ENCODE results near the gene ANO10. TPM values are rescaled to one million over a fixed set of nuclear protein-coding genes. Genes with fewer than 3 reads are reported as not detected.

Gene ANO10
- total RNA-seq, 4 donors from 2014 or later, result 20.9 to 70.5 (median 48.0) TPM

GRCh38 chr3:43340403-43340802 is 281.4 kb downstream of the ANO10 start:
- Histone ChIP-seq H3K4me3 (no peak overlapping the region), H3K27me3 (no peaks in the 10 kb centered on the region), H3K4me1 (peaks cover 0 to 10% (median 2%) of the 10 kb centered on the region in 4 donors), H3K27ac (no peak overlapping the region), H3K36me3 (peaks cover 0 to 83% (median 36%) of the 10 kb centered on the region in 4 donors), H3K9me3 (peaks cover 34 to 40% of the 10 kb centered on the region in 2 donors)
- no peak for DNase-seq
- TF ChIP-seq POLR2A (IDR thresholded peaks at IDR 0.05), result no peak
- no peak for TF ChIP-seq POLR2AphosphoS5 (IDR thresholded peaks at IDR 0.05)
- no peak for TF ChIP-seq EP300 (IDR thresholded peaks at IDR 0.05; ENCODE audit: low read depth)
- 96 to 97% methylated on average over 7 of the region's 7 CpGs for WGBS, 2 donors (ENCODE audit: low coverage in 1 of 2)
- in situ Hi-C loops (cut with MboI; ENCODE audit: low pct_ligation_motif_present in 1 of 4, low pct_unique_long_range_greater_than_20kb in 1 of 4, low sequenced_read_pairs in 3 of 4) (no loop called here), intact Hi-C loops (cut with DNase I; ENCODE audit: low total_unique reads) (no loop called here)

- intact Hi-C loops (cut with DNase I; ENCODE audit: low total_unique reads), result no loop called here
These were observed 283.5 kb downstream of the ANO10 start for GRCh38 chr3:43338295-43338694.

GRCh38 chr3:43335799-43336198 is 286.0 kb downstream of the ANO10 start:
- TF ChIP-seq POLR2AphosphoS5 (IDR thresholded peaks at IDR 0.05) (no peak), POLR2A (IDR thresholded peaks at IDR 0.05) (no peak), CTCF (IDR thresholded peaks at IDR 0.05) (no peak), EP300 (IDR thresholded peaks at IDR 0.05; ENCODE audit: low read depth) (no peak)
- no peaks in the 10 kb centered on the region for H3K27me3 ChIP-seq
- H3K4me3 ChIP-seq, result no peak overlapping the region
- 97 to 100% methylated on average over 1 of the region's 1 CpG for WGBS, 2 donors (ENCODE audit: low coverage in 1 of 2)
- in situ Hi-C loops (cut with MboI; ENCODE audit: low pct_ligation_motif_present in 1 of 4, low pct_unique_long_range_greater_than_20kb in 1 of 4, low sequenced_read_pairs in 3 of 4), result no loop called here
- H3K9me3 ChIP-seq, result peaks cover 37 to 44% of the 10 kb centered on the region in 2 donors
- no peak for DNase-seq
- intact Hi-C loops (cut with DNase I; ENCODE audit: low total_unique reads), result no loop called here
- H3K36me3 ChIP-seq, result peaks cover 0 to 70% (median 29%) of the 10 kb centered on the region in 4 donors
- H3K27ac ChIP-seq, result no peak overlapping the region
- H3K4me1 ChIP-seq, result no peaks in the 10 kb centered on the region

More at GRCh38 chr3:43338295-43338694, 283.5 kb downstream of the ANO10 start:
- TF ChIP-seq EP300 (IDR thresholded peaks at IDR 0.05; ENCODE audit: low read depth) (no peak), POLR2A (IDR thresholded peaks at IDR 0.05) (no peak), CTCF (IDR thresholded peaks at IDR 0.05) (no peak), POLR2AphosphoS5 (IDR thresholded peaks at IDR 0.05) (no peak)
- WGBS, 2 donors (ENCODE audit: low coverage in 1 of 2), result 93 to 95% methylated on average over 2 of the region's 2 CpGs
- in situ Hi-C loops (cut with MboI; ENCODE audit: low pct_ligation_motif_present in 1 of 4, low pct_unique_long_range_greater_than_20kb in 1 of 4, low sequenced_read_pairs in 3 of 4), result no loop called here
- Histone ChIP-seq H3K4me3 (no peak overlapping the region), H3K27ac (no peak overlapping the region), H3K4me1 (peaks cover 0 to 3% (median 0%) of the 10 kb centered on the region in 4 donors), H3K36me3 (peaks cover 0 to 86% (median 37%) of the 10 kb centered on the region in 4 donors), H3K9me3 (peaks cover 37 to 44% of the 10 kb centered on the region in 2 donors), H3K27me3 (no peaks in the 10 kb centered on the region)
- no peak for DNase-seq

GRCh38 chr3:43334976-43335375 is 286.8 kb downstream of the ANO10 start:
- Histone ChIP-seq H3K4me1 (no peaks in the 10 kb centered on the region), H3K9me3 (peaks cover 37 to 44% of the 10 kb centered on the region in 2 donors), H3K27ac (no peak overlapping the region), H3K36me3 (peaks cover 0 to 62% (median 25%) of the 10 kb centered on the region in 4 donors), H3K4me3 (no peak overlapping the region), H3K27me3 (no peaks in the 10 kb centered on the region)
- no peak for TF ChIP-seq EP300 (IDR thresholded peaks at IDR 0.05; ENCODE audit: low read depth)
- TF ChIP-seq POLR2A (IDR thresholded peaks at IDR 0.05), result no peak
- no peak for TF ChIP-seq POLR2AphosphoS5 (IDR thresholded peaks at IDR 0.05)
- no peak for TF ChIP-seq CTCF (IDR thresholded peaks at IDR 0.05)
- DNase-seq, result no peak
- intact Hi-C loops (cut with DNase I; ENCODE audit: low total_unique reads), result no loop called here
- WGBS, 2 donors (ENCODE audit: low coverage in 1 of 2), result 71 to 82% methylated on average over 1 of the region's 1 CpG
- in situ Hi-C loops (cut with MboI; ENCODE audit: low pct_ligation_motif_present in 1 of 4, low pct_unique_long_range_greater_than_20kb in 1 of 4, low sequenced_read_pairs in 3 of 4), result no loop called here

- Histone ChIP-seq H3K9me3 (peaks cover 8 to 14% of the 10 kb centered on the region in 2 donors), H3K27me3 (no peaks in the 10 kb centered on the region), H3K36me3 (peaks cover 0 to 28% (median 9%) of the 10 kb centered on the region in 4 donors), H3K4me3 (no peak overlapping the region), H3K27ac (no peak overlapping the region), H3K4me1 (peaks cover 0 to 22% (median 12%) of the 10 kb centered on the region in 4 donors)
- no peak for TF ChIP-seq CTCF (IDR thresholded peaks at IDR 0.05)
- no peak for TF ChIP-seq POLR2AphosphoS5 (IDR thresholded peaks at IDR 0.05)
- no peak for TF ChIP-seq EP300 (IDR thresholded peaks at IDR 0.05; ENCODE audit: low read depth)
- no peak for TF ChIP-seq POLR2A (IDR thresholded peaks at IDR 0.05)
- in situ Hi-C loops (cut with MboI; ENCODE audit: low pct_ligation_motif_present in 1 of 4, low pct_unique_long_range_greater_than_20kb in 1 of 4, low sequenced_read_pairs in 3 of 4), result no loop called here
- no peak for DNase-seq
- 77 to 90% methylated on average over 4 of the region's 4 CpGs for WGBS, 2 donors (ENCODE audit: low coverage in 1 of 2)
- intact Hi-C loops (cut with DNase I; ENCODE audit: low total_unique reads), result no loop called here
These were observed 290.4 kb downstream of the ANO10 start for GRCh38 chr3:43331381-43331780.
